Measurements from ENCODE around the gene RALGPS1. TPM values are rescaled to one million over a fixed set of nuclear protein-coding genes. Genes with fewer than 3 reads are reported as not detected.

The RALGPS1 gene
- polyA plus RNA-seq, 3 donors, result 0.60 to 4.6 (median 1.3) TPM

DNA sequence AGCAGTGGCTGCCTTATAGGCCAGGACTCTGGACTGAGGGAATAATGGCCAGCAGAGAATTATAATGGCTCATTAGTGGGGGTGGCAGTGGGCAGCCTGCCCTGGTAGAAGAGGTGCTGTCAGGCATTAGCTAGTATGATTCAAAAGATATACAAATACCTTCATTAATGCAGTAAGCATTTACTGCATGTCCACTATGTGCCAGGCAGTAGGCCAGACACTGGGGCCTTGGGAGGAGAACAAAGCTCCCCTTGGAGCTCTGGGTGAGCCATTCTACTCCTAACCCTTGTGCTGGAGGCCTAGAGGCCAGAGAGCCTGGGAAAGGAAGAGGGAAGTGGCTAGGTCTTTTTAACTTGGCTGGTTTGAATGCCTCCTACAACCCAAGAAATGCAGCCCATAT lies 348.0 kb downstream of the RALGPS1 start:
- H3K9me3 ChIP-seq (replicated peaks in 1 of 2; ENCODE audit: control insufficient read depth in 1 of 2, insufficient read depth in 1 of 2, low read length in 2 of 2), result no peaks in the 10 kb centered on the region
- H3K27ac ChIP-seq (ENCODE audit: low read depth in 1 of 2, low read length in 2 of 2), result no peak overlapping the region
- no peaks in the 10 kb centered on the region for H3K36me3 Mint-ChIP-seq
- H3K27me3 Mint-ChIP-seq (ENCODE audit: low read depth in 3 of 3), result peaks cover 0 to 3% (median 1%) of the 10 kb centered on the region in 3 donors
- peaks cover 0 to 3% (median 0%) of the 10 kb centered on the region in 7 donors for H3K9me3 Mint-ChIP-seq
- no peak overlapping the region for H3K4me2 ChIP-seq (replicated peaks; ENCODE audit: extremely low read depth, low read length, poor library complexity, severe bottlenecking)
- H4K20me1 ChIP-seq (ENCODE audit: insufficient read depth, low read length), result no peaks in the 10 kb centered on the region
- DNase-seq, result no peak
- H3K27ac Mint-ChIP-seq, result no peak overlapping the region
- no peaks in the 10 kb centered on the region for H3K4me1 Mint-ChIP-seq
- intact Hi-C loops (cut with micrococcal nuclease), result no loop called here
- peaks cover 0 to 2% of the 10 kb centered on the region in 2 donors for H3K27me3 ChIP-seq (ENCODE audit: control insufficient read depth in 2 of 2, insufficient read depth in 2 of 2, low read length in 2 of 2)
- H2AFZ ChIP-seq (ENCODE audit: insufficient read depth, low read depth, low read length, poor library complexity, severe bottlenecking), result no peak overlapping the region
- H3K4me3 ChIP-seq (replicated peaks in 1 of 3; ENCODE audit: low read depth in 2 of 3, low read length in 3 of 3), result no peak overlapping the region
- no peaks in the 10 kb centered on the region for H3K79me2 ChIP-seq (ENCODE audit: insufficient read depth, low read length)
- no peaks in the 10 kb centered on the region for H3K36me3 ChIP-seq (replicated peaks in 1 of 2; ENCODE audit: control insufficient read depth in 1 of 2, insufficient read depth in 2 of 2, low read length in 2 of 2)
- no peak overlapping the region for H3K9ac ChIP-seq (ENCODE audit: insufficient read depth, low read length, poor library complexity, severe bottlenecking)
- H3K4me1 ChIP-seq (ENCODE audit: control insufficient read depth in 1 of 2, insufficient read depth in 2 of 2, low read length in 2 of 2), result no peaks in the 10 kb centered on the region
- TF ChIP-seq, protein P1, sequence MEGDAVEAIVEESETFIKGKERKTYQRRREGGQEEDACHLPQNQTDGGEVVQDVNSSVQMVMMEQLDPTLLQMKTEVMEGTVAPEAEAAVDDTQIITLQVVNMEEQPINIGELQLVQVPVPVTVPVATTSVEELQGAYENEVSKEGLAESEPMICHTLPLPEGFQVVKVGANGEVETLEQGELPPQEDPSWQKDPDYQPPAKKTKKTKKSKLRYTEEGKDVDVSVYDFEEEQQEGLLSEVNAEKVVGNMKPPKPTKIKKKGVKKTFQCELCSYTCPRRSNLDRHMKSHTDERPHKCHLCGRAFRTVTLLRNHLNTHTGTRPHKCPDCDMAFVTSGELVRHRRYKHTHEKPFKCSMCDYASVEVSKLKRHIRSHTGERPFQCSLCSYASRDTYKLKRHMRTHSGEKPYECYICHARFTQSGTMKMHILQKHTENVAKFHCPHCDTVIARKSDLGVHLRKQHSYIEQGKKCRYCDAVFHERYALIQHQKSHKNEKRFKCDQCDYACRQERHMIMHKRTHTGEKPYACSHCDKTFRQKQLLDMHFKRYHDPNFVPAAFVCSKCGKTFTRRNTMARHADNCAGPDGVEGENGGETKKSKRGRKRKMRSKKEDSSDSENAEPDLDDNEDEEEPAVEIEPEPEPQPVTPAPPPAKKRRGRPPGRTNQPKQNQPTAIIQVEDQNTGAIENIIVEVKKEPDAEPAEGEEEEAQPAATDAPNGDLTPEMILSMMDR (IDR thresholded peaks at IDR 0.05), result no peak
- no peak overlapping the region for H3K4me3 Mint-ChIP-seq

DNA sequence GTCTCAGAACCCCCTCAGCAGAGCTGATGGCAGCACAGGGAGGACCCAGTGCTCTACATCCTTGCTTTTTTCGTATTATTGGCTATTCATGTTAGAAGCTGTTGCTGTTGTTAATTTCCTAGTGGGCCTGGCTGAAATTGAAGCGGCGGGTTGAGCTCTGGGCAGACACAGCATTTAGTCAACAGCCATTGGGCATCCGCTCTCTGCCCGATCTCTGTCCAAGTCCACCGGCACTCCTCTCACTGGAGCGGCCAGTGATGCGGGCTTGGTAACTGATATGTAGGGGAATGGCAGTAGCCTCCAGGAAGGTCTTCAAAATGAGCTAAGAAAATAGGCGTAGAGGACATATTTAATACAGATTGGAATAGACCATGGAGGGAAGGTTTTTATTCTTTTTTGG lies 348.7 kb downstream of the RALGPS1 start:
- Histone ChIP-seq H3K27me3 (ENCODE audit: control insufficient read depth in 2 of 2, insufficient read depth in 2 of 2, low read length in 2 of 2) (peaks cover 0 to 2% of the 10 kb centered on the region in 2 donors), H3K27ac (ENCODE audit: low read depth in 1 of 2, low read length in 2 of 2) (no peak overlapping the region), H3K4me3 (replicated peaks in 1 of 3; ENCODE audit: low read depth in 2 of 3, low read length in 3 of 3) (no peak overlapping the region), H3K36me3 (replicated peaks in 1 of 2; ENCODE audit: control insufficient read depth in 1 of 2, insufficient read depth in 2 of 2, low read length in 2 of 2) (no peaks in the 10 kb centered on the region), H3K79me2 (ENCODE audit: insufficient read depth, low read length) (no peaks in the 10 kb centered on the region), H2AFZ (ENCODE audit: insufficient read depth, low read depth, low read length, poor library complexity, severe bottlenecking) (no peak overlapping the region), H3K4me2 (replicated peaks; ENCODE audit: extremely low read depth, low read length, poor library complexity, severe bottlenecking) (no peak overlapping the region), H3K9ac (ENCODE audit: insufficient read depth, low read length, poor library complexity, severe bottlenecking) (no peak overlapping the region), H4K20me1 (ENCODE audit: insufficient read depth, low read length) (no peaks in the 10 kb centered on the region), H3K9me3 (replicated peaks in 1 of 2; ENCODE audit: control insufficient read depth in 1 of 2, insufficient read depth in 1 of 2, low read length in 2 of 2) (no peaks in the 10 kb centered on the region), H3K4me1 (ENCODE audit: control insufficient read depth in 1 of 2, insufficient read depth in 2 of 2, low read length in 2 of 2) (no peaks in the 10 kb centered on the region)
- 94% methylated on average over 5 of the region's 9 CpGs for WGBS (ENCODE audit: insufficient coverage)
- TF ChIP-seq, protein P1 (IDR thresholded peaks at IDR 0.05), result no peak
- Mint-ChIP-seq H3K27ac (no peak overlapping the region), H3K27me3 (ENCODE audit: low read depth in 3 of 3) (peaks cover 0 to 3% (median 1%) of the 10 kb centered on the region in 3 donors), H3K4me3 (no peak overlapping the region), H3K36me3 (no peaks in the 10 kb centered on the region), H3K9me3 (peaks cover 0 to 3% (median 0%) of the 10 kb centered on the region in 7 donors), H3K4me1 (no peaks in the 10 kb centered on the region)
- no peak for DNase-seq
- intact Hi-C loops (cut with micrococcal nuclease), result no loop called here

Data from CD14-positive monocyte (primary cell).